OCI-LY1 (cell line): ENCODE data around the gene FILIP1.

Source experiments
- EZH2 ChIP-seq: fragments of 200-600 bp; sonication (generic), shearing (Covaris generic); IDR thresholded peaks from 2 replicates; pipeline ENCODE4 v1.8.0; 2017; ENCODE audit warnings: borderline replicate concordance, mixed run types, mild to moderate bottlenecking, antibody characterized with exemption, low read length, moderate library complexity, mixed read lengths
- TF ChIP-seq, protein P1 (sequence below): fragments of 200-600 bp; sonication (generic), shearing (Covaris generic); IDR thresholded peaks from 2 replicates; pipeline ENCODE4 v1.5.1; 2017; ENCODE audit warnings: mild to moderate bottlenecking, antibody characterized with exemption, low read length, moderate library complexity, mixed read lengths

DNA sequence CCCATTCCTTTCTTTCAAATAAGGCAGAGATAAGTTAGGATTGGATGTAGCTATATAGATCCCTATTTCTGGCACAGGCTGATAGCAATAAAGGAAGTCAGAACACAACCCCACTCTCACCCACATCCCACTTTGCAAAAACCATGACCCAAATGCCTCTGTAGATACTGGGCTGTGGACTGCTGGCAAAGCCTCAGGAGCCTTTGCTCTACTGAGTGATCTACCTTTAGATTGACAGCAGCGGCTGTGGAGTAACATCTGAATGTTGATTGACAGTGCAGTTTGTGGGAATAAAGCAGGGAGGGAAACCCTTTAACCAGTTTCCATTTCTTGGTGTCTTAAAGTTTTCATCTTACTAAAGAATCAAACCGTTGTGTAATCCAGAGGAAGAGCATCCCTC is 202.3 kb downstream of the FILIP1 start:
- TF ChIP-seq, protein P1, sequence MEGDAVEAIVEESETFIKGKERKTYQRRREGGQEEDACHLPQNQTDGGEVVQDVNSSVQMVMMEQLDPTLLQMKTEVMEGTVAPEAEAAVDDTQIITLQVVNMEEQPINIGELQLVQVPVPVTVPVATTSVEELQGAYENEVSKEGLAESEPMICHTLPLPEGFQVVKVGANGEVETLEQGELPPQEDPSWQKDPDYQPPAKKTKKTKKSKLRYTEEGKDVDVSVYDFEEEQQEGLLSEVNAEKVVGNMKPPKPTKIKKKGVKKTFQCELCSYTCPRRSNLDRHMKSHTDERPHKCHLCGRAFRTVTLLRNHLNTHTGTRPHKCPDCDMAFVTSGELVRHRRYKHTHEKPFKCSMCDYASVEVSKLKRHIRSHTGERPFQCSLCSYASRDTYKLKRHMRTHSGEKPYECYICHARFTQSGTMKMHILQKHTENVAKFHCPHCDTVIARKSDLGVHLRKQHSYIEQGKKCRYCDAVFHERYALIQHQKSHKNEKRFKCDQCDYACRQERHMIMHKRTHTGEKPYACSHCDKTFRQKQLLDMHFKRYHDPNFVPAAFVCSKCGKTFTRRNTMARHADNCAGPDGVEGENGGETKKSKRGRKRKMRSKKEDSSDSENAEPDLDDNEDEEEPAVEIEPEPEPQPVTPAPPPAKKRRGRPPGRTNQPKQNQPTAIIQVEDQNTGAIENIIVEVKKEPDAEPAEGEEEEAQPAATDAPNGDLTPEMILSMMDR: no peak
- TF ChIP-seq EZH2: no peak
